KBM-7 (cell line): Measurements from ENCODE around the gene DHRS4L2.
"Not testable (repeated sequence)": the region's sequence is repeated elsewhere in the genome, so short reads cannot be mapped to it uniquely, and the experiment has no call there.

Experiments used
- DNase-seq: peaks from one replicate; pipeline ENCODE4 v3.0.0-alpha.2; 2015
- in situ Hi-C: fragments of 300-500 bp; cut with MboI; formaldehyde crosslinking; loops from 2 replicates; pipeline ENCODE4 v1.14.3; 2020; ENCODE audit warnings: low sequenced_read_pairs, low pct_unique_long_range_greater_than_20kb, mixed read lengths

The DHRS4L2 gene

DNA sequence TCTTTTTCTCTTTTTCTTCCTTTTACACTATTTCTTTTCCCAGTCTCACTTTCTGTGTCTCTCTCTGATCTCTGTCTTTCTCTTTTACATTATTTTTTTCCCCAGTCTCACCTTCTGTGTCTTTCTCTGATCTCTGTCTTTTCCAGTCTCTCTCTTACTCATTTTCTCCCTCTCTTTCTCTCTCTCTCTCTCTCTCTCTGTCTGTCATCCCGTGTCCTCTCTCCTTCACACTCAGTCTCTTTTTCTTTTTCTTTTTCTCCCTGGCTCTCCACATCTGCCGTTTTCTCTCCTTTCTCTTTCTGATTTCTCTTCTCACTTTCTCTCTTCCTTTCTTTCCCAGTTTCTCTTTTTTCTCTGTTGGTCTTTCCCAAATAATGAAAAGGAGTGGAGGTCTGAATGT lies 22.3 kb downstream of the DHRS4L2 start:
- DNase-seq = no peak
- in situ Hi-C loops = no loop called here

DNA sequence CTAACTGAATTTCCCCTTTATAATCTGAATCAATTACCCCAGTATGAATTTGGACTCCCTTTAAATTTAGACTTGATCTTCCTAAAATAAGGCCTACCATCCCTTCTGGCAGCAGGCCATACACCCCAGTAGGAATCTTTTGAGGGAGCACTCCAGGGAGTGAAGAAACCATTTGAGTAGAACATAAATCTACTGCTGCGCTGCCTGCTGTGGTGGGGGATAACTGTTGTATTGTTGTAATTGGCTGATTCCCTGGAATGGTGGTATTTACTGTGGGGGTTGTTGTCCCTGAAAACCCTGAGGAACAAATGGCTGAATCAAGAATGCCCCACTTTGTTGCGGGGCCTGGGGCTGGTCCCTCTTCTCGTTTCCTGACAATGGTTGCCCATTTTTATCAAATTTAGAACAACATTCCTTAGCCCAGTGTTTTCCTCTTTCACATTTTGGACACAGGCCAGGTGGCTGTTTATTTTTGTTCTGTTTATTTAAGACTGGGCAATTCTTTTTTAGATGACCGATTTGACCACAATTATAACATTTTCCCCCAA lies 24.1 kb downstream of the DHRS4L2 start:
- in situ Hi-C loops, DNase-seq: not testable (repeated sequence)

DNA sequence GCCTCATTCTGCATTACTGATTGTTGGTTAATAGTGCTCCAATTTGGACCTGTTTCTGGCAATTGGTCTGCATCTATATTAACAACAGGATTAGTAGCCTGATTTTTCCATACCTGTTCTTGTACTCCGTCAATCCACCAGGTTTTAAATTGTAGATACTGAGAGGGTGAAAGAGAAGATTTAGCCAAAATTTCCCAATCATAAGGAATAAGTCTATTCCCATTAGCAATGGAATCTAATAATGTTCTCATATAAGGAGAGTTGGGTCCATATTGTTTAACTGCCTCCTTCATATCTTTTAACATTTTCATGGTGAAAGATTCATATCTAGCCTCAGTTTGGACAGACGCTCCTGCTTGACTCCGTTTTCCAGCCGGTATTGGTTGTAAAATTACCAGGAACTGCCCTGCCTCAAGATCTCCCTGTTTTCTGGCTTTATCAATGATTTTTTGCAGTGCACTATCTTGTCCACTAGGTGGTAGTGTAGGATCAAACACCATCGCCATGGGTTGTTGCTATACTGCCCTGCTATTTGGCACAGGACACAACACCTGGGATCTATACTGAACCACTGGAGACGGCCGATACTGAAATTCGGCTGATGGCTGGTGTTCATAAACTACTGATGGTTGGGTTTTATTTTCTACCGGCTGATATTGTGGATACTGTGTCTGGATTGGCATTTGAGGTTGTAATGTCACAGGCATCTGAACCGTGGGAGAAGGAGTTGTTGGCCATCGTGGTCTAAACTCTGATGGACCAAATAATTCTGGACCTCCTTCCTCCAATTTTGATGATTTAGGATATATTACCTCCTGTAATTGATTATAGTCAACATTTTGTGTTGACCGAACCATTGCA lies 25.2 kb downstream of the DHRS4L2 start:
- DNase-seq = peak; percentile 90
- in situ Hi-C loops = no loop called here

DNA sequence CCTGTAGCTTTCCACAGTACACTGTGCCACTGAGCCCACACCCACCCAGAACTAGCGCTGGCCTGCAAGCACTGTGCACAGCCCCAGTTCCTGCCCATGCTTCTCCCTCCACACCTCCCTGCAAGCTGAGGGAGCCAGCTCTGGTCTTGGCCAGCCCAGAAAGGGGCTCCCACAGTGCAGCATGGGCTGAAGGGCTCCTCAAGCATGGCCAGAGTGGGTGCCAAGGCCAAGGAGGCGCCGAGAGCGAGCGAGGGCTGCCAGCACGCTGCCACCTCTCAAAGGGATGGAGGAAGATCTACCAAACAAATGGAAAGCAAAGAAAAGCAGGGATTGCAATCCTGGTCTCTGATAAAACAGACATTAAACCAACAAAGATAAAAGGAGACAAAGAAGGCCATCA lies 27.0 kb downstream of the DHRS4L2 start:
- in situ Hi-C loops, DNase-seq: not testable (repeated sequence)

DNA sequence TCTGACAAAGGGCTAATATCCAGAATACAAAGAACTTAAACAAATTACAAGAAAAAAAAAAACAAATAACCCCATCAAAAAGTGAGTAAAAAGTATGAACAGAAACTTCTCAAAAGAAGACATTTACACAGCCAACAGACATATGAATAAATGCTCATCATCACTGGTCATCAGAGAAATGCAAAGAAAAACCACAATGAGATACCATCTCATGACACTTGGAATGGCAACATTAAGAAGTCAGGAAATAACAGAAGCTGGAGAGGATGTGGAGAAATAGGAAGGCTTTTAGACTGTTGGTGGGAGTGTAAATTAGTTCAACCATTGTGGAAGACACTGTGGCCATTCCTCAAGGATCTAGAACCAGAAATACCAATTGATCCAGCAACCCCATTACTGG lies 30.2 kb downstream of the DHRS4L2 start:
- in situ Hi-C loops = not testable (repeated sequence)
- DNase-seq = peak; percentile 40

DNA sequence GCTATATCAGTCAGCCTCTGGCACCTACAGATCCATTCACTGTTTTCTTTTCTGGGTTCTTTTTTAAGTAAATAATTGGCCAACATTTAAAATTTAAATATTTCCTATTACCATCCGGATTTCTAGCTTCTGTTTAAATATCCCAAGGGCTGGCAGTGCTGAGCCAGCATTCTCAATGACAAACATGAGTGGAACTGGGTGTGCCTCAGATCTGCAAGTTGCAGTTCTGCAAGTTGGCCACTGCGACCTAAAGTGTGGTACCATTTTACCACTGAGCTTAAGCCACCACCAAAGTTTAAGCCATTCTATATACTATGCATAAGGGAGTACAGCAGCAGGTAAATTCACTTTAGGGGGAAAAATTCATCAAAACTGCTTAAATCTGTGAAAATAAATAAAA lies 31.2 kb downstream of the DHRS4L2 start:
- DNase-seq, in situ Hi-C loops: not testable (repeated sequence)

DNA sequence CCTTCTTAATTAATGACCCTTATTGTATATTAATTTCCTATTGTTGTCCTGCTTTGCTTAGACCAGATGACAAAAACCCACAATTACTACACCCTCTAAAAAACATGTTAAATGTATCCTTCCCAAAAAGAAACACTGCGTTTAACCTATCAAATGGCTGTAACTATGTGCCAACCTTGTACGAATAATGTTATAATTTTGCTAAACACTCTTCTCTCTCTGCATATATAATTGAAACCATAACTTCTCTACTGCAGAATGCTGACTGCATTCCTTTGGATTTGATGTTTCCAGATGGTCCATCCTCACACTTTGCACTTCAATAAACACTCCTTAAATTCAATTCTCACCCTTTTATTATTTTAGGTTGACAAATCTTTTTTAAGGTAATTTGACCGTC lies 31.8 kb downstream of the DHRS4L2 start:
- in situ Hi-C loops, DNase-seq: not testable (repeated sequence)

DNA sequence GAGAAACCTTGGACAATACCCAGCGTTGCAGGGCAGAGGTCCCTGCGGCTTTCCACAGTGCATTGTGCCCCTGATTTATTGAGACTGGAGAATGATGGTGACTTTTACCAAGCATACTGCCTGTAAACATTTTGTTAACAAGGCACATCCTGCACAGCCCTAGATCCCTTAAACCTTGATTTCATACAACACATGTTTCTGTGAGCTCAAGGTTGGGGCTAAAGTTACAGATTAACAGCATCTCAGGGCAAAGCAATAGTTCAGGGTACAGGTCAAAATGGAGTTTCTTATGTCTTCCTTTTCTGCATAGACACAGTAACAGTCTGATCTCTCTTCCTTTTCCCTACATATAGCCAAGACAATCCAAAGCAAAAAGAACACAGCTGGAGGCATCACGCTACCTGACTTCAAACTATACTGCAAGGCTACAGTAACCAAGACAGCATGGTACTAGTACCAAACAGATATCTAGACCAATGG lies 36.2 kb downstream of the DHRS4L2 start:
- in situ Hi-C loops = not testable (repeated sequence)

DNA sequence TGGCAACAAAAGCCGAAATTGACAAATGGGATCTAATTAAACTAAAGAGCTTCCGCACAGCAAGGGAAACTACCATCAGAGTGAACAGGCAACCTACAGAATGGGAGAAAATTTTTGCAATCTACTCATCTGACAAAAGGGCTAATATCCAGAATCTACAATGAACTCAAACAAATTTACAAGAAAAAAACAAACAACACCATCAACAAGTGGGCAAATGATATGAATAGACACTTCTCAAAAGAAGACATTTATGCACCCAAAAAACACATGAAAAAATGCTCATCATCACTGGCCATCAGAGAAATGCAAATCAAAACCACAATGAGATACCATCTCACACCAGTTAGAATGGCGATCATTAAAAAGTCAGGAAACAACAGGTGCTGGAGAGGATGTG lies 41.0 kb downstream of the DHRS4L2 start:
- in situ Hi-C loops, DNase-seq: not testable (repeated sequence)

More for the DNA sequence above, 36.2 kb downstream of the DHRS4L2 start:
- not testable (repeated sequence) for DNase-seq

DNA sequence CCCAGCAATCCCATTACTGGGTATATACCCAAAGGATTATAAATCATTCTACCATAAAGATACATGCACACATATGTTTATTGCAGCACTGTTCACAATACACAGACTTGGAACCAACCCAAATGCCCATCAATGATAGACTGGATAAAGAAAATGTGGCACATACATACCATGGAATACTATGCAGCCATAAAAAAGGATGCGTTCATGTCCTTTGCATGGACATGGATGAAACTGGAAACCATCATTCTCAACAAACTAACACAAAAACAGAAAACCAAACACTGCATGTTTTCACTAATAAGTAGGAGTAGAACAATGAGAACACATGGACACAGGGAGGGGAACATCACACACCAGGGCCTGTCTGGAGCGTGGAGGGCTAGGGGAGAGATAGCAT lies 42.6 kb downstream of the DHRS4L2 start:
- DNase-seq, in situ Hi-C loops: not testable (repeated sequence)

DNA sequence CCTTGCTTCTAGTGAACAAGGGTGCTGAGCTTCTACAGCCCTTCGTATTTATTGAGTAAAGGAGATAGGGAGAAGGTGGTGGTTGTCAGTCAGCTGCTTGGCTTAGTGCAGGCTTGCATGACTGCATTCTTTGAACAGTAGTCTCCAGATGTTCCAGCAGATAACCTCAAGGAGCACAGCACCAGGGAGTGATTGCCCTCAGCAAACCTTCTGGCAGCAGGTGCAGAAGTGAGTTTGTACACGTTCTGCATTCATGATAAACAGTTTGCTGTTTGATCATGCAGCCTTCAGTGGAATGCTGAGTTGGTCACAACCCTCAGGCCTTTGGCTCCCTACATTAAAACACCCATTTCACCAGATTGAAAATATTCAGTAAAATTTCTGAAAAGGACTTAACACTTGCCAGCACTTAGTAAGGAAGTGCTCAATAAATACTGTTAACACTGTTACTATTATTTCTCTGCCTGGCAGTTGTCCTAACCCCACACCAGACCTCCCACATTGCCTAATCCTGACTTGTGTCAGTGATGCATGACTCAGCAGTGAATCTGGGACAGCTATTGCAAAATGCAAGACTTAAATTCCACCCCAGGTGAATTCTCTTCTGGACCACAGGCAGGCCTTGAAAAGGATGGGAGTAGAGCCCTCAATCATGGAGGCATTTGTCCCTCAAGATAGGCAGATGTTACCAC lies 44.1 kb downstream of the DHRS4L2 start:
- in situ Hi-C loops = no loop called here

DNA sequence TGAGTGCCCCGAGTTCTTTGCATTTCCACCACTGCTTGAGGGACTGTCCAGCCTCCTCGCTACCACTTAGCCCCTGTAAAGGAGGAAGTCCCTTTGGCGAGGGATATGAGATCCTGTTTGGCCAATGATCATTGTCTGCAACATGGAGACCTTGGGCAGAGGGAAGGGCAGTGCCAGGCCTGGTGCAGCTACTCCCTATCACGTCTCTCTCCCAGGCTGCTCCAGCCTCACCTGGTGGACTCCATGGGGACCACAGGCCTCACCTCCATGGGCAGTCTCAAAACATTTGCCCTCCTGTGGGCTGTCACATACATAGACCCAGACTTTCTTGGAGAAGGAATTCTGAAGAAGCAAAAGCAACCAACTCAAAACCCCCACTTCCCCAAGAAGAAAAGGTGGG lies 47.0 kb downstream of the DHRS4L2 start:
- DNase-seq, in situ Hi-C loops: not testable (repeated sequence)

More for the DNA sequence above, 44.1 kb downstream of the DHRS4L2 start:
- peak; percentile 40 for DNase-seq

DNA sequence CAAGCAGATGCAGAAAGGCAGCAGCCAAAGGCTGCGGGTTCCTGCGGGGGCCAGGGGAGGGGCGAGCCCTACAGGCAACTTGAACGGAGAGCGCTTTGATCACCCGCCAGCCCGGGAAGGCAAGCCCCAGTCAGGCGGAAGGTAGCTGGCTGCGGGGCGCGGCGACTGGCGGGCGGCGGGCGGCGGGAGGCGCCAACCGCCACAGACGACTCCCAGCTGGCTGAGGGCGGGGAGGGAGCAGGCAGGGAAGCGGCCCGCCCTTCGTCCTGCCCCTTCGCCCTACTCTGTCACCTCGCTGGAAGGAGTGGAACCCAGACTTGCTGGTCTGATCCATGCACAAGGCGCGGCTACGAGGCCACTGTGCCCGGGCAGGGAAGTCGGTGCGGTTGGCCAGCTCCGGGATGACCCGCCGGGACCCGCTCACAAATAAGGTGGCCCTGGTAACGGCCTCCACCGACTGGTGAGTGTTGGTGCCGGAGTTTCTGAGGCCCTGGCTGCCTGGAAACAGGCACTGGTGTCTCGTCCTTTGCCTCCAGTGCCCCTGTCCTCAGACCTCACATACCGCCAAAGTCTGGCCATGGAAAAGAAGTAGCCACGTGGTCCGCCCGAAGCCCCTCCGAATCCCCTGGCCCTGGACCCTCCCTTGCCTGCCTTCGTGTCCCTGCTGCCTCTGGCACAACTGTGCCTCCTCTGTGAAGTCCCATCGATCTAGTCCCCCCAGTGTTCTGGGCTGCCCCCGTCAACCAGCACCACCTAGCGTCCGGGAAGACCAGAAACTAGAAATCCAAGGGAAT lies 47.6 kb downstream of the DHRS4L2 start:
- in situ Hi-C loops = no loop called here
- peak; percentile 85 for DNase-seq

DNA sequence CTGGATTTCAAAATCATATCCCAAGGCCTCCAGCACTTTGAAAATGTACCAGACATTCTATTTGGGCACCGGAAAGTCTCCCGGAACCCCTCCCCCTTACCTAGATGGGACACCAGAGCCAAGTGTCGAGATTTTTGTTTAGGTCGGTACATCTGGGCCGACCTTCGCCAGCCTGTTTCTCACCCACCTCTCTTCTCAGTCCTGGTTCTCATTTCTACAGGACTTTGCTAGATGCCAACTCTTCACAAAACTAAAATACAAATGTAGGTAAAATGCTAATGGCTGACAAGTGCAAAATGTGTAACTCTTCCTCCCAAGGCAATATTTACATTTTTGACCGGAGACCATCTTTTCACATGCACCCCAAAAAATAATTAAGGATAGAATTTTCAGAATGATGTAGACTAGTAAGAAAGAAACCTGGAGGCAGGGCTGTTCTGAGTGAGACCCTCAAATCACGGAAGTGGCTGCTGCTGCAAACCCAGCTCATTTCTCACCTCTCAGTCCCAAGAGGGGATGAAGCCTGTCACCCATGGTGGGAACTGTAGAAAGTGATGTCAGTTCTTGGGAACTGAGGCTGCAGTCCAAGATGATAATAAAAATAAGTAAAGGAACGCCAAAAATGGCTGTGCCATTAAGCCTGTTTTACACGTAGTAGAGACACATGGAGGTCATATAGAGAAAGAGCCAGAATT lies 48.4 kb downstream of the DHRS4L2 start:
- in situ Hi-C loops, DNase-seq: not testable (repeated sequence)

DNA sequence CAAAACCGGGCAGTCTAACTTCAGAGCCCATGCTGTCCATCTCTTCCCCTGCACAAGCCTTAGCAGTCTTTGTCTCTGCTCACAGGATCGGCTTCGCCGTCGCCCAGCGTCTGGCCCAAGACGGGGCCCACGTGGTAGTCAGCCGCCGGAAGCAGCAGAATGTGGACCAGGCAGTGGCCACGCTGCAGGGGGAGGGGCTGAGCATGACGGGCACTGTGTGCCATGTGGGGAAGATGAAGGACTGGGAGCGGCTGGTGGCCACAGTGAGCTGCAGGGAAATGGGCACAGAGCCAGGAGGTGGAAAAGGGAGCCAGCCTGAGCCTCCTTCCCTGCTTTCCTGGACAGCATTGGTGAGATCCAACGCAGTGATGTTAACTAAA lies 48.9 kb downstream of the DHRS4L2 start:
- DNase-seq = no peak
- in situ Hi-C loops = no loop called here

DNA sequence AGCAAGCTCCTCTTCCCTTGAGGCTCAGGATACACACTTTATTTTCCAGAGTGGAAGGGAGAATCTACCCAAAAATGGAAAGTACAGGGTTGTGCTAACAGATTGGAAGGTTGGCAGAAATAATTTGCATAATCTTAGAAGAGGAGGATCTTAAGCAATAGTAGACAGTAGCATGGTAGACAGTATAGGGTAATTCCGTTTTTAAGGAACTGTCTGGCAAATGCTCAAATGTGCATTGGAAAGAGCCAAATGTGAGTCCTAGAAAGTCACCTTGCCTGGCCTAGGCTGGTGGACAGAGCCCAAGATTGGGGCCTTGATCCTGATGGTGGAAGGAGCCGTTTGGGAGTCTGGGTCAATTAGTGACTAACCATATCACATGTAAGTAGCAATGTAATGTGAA lies 50.0 kb downstream of the DHRS4L2 start:
- in situ Hi-C loops = no loop called here
- no peak for DNase-seq

DNA sequence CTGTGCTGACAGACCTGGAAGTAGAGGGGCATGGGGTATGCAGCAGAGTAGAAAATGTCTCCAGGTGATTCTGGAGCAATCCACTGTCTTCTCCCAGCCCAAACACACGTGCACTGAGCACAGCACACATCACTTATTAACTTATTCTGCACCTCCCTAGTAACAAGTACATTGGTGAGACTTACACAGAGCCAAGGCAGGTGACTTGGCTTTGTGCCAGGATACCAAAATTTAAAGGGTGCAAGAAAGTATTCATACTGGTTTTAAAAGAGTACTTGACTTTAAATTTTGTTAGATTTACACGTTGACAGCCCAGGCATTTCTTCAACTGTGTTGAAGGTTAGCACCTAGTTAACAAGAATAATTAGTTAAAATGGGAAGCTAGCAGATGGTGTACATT lies 52.0 kb downstream of the DHRS4L2 start:
- in situ Hi-C loops = no loop called here
- DNase-seq = no peak

DNA sequence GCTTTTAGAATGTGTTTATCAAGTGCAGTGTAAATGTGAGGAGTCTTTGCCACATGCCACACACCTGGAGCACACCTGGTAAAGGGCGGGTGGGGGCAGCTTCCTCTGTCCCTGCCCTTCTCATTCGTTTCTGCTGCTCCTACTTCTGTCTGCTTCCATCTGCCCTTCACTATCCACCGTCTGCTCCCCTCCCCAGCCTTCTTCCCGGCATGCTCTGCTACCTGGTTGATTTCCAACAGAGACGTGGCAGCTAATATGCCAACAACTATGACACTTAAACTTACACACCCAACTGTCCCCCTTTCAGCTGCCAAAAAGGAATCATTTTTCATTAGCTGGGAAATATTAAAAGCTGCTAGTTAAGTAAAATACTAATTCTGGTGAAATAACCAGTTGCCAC lies 54.0 kb downstream of the DHRS4L2 start:
- no peak for DNase-seq
- in situ Hi-C loops = no loop called here

DNA sequence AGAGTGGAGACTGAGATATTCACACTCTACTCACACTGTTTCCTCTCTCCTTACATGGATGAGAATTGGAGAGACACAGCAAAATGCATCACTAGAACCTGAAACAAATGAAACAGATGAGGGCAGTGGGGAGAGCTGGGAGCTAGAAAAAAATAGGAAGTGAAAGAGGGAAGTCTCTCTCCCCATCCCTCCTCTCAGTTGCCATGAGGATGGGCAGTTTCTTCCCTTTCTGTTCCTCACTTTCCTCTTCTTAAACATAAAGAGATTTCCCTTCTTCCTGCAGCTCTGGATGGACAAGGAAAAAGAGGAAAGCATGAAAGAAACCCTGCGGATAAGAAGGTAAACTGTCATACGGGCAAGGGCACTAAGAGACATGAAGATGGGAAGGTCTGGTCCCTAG lies 60.3 kb downstream of the DHRS4L2 start:
- peak; percentile 58 for DNase-seq
- in situ Hi-C loops = not testable (repeated sequence)
